Mucosa of stomach (tissue), 1 donor: Measurements from ENCODE around the gene CLDN6.

Experiments
- H3K27me3 ChIP-seq: one replicate; pipeline ENCODE4 v1.7.0; 2013; ENCODE audit warnings: mild to moderate bottlenecking, low read length; ENCODE audit not compliant: control insufficient read depth, insufficient read depth
- H3K36me3 ChIP-seq: one replicate; pipeline ENCODE4 v1.7.0; 2013; ENCODE audit warnings: low read length; ENCODE audit not compliant: control insufficient read depth, insufficient read depth
- H3K4me1 ChIP-seq: one replicate; pipeline ENCODE4 v1.7.0; 2013; ENCODE audit warnings: mild to moderate bottlenecking, low read length; ENCODE audit not compliant: control insufficient read depth, insufficient read depth
- H3K4me3 ChIP-seq: one replicate; pipeline ENCODE4 v1.7.0; 2013; ENCODE audit warnings: low read length
- H3K9ac ChIP-seq: one replicate; pipeline ENCODE4 v1.7.0; 2013; ENCODE audit warnings: mild to moderate bottlenecking, low read length, moderate library complexity
- H3K9me3 ChIP-seq: one replicate; pipeline ENCODE4 v1.7.0; 2013; ENCODE audit warnings: mild to moderate bottlenecking, low read length, moderate library complexity; ENCODE audit not compliant: control insufficient read depth
- donor health status: Pancreatic carcinoma.

CLDN6 gene

DNA sequence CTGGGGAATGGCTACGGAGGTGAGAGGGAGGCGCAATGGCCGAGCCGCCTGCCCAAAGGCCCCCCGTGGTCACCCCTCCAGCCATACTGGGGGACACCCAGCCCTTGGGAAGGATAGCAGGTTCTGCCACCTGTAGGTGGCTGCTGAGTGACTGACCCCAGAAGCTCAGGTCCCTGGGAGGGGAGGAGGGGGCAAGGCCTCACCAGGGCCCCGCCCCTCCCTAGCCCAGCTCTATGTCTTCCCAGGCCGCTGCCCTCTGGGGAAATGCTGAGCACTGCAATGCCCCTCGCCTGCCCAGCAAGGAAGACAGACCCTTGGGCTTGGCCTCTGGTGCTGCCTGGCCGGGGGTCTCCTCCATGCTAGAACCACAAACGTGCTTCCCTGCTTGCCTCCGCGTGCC lies 16.7 kb downstream of the CLDN6 start:
- Histone ChIP-seq H3K4me3 (no peak overlapping the region), H3K4me1 (peaks cover 11% of the 10 kb centered on the region), H3K9me3 (no peaks in the 10 kb centered on the region), H3K9ac (no peak overlapping the region), H3K27me3 (no peaks in the 10 kb centered on the region), H3K36me3 (no peaks in the 10 kb centered on the region)

DNA sequence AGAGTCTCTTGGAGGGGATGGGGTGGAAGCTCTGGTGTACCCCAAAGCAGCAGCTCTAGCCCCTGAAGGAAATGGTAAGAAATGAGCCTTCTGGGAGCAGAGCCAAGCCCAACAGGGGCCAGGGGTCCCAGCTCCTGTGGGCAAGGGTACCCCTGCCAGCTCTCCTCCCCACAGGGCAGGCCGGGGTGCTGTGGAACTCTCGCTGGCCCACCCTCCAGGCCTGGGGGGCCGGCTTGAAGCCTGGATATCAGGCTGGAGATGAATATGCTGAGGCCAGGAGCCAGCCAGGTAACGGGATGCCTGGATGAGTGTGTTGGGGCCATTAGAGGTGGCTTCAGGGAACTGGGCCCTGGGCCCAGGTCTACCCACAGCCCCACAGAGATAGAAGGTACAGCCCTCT lies 17.4 kb downstream of the CLDN6 start:
- Histone ChIP-seq H3K36me3 (no peaks in the 10 kb centered on the region), H3K4me3 (no peak overlapping the region), H3K9me3 (no peaks in the 10 kb centered on the region), H3K9ac (no peak overlapping the region), H3K4me1 (peaks cover 4% of the 10 kb centered on the region), H3K27me3 (no peaks in the 10 kb centered on the region)

- Histone ChIP-seq H3K27me3 (no peaks in the 10 kb centered on the region), H3K4me3 (no peak overlapping the region), H3K4me1 (peaks cover 2% of the 10 kb centered on the region), H3K9me3 (no peaks in the 10 kb centered on the region), H3K36me3 (no peaks in the 10 kb centered on the region), H3K9ac (no peak overlapping the region)
Observed at GRCh38 chr16:2999929-3000328, 18.1 kb downstream of the CLDN6 start.

- Histone ChIP-seq H3K4me1 (peaks cover 10% of the 10 kb centered on the region), H3K4me3 (no peak overlapping the region), H3K9ac (no peak overlapping the region), H3K36me3 (no peaks in the 10 kb centered on the region), H3K27me3 (no peaks in the 10 kb centered on the region), H3K9me3 (no peaks in the 10 kb centered on the region)
Observed at GRCh38 chr16:2996298-2996697, 21.7 kb downstream of the CLDN6 start.

GRCh38 chr16:2992383-2993081 lies 25.5 kb downstream of the CLDN6 start:
- H3K4me3 ChIP-seq, result no peak overlapping the region
- H3K9ac ChIP-seq, result no peak overlapping the region
- H3K9me3 ChIP-seq, result no peaks in the 10 kb centered on the region
- peaks cover 13% of the 10 kb centered on the region for H3K27me3 ChIP-seq
- peaks cover 21% of the 10 kb centered on the region for H3K4me1 ChIP-seq
- no peaks in the 10 kb centered on the region for H3K36me3 ChIP-seq

- Histone ChIP-seq H3K4me1 (peaks cover 21% of the 10 kb centered on the region), H3K27me3 (peaks cover 13% of the 10 kb centered on the region), H3K36me3 (no peaks in the 10 kb centered on the region), H3K9ac (no peak overlapping the region), H3K4me3 (no peak overlapping the region), H3K9me3 (no peaks in the 10 kb centered on the region)
Observed at GRCh38 chr16:2991566-2992261, 26.3 kb downstream of the CLDN6 start.

DNA sequence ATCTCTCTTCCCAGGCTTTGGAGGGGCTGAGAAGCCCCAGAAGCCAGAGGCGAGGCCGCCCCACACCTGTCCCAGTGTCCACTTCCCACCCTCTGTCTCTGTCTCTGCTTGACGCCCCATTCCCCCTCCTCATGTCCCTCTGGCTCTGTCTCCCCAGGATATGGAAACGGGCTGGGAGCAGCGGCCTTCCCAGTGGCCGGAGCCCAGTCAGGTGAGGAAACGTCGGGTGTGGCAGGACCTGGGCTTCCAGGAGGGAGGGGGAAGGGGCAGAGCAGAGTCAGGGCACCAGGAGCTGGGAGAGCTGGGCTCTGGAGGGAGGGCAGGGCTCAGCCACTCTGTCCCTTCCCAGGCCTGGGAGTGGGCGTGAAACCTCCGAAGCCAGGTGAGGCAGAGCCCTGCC lies 27.1 kb downstream of the CLDN6 start:
- Histone ChIP-seq H3K4me3 (no peak overlapping the region), H3K4me1 (peaks cover 21% of the 10 kb centered on the region), H3K9ac (no peak overlapping the region), H3K9me3 (no peaks in the 10 kb centered on the region), H3K36me3 (no peaks in the 10 kb centered on the region), H3K27me3 (peaks cover 19% of the 10 kb centered on the region)

GRCh38 chr16:2988590-2989099 lies 29.3 kb downstream of the CLDN6 start:
- no peaks in the 10 kb centered on the region for H3K9me3 ChIP-seq
- H3K4me3 ChIP-seq, result no peak overlapping the region
- no peaks in the 10 kb centered on the region for H3K36me3 ChIP-seq
- H3K9ac ChIP-seq, result no peak overlapping the region
- peaks cover 26% of the 10 kb centered on the region for H3K4me1 ChIP-seq
- peaks cover 22% of the 10 kb centered on the region for H3K27me3 ChIP-seq

GRCh38 chr16:2987833-2988232 lies 30.1 kb downstream of the CLDN6 start:
- Histone ChIP-seq H3K4me1 (peaks cover 26% of the 10 kb centered on the region), H3K9ac (no peak overlapping the region), H3K36me3 (no peaks in the 10 kb centered on the region), H3K9me3 (no peaks in the 10 kb centered on the region), H3K27me3 (peaks cover 22% of the 10 kb centered on the region), H3K4me3 (no peak overlapping the region)

DNA sequence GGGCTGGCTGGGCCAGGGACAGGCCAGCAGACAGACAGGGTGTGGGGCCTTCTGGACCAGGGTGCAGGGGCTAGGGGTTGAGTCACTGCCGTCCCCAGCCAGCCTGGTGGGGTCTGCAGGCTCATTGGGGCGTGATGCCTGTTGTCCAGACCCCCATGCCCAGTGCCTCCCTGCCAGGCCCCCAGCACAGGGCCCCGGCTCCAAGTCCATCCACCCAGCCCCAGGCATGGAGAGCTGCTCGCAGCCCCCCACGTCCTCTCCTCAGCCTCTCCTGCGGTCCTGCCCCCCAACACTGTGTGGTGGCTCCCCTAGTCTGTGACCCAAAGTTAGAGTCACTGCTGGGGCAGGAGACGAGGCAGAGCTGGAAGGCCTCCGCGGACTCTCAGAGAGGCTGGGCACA lies 30.7 kb downstream of the CLDN6 start:
- Histone ChIP-seq H3K9ac (no peak overlapping the region), H3K4me1 (peaks cover 24% of the 10 kb centered on the region), H3K9me3 (no peaks in the 10 kb centered on the region), H3K36me3 (no peaks in the 10 kb centered on the region), H3K4me3 (no peak overlapping the region), H3K27me3 (peaks cover 22% of the 10 kb centered on the region)

- H3K4me3 ChIP-seq, result no peak overlapping the region
- no peaks in the 10 kb centered on the region for H3K36me3 ChIP-seq
- H3K9ac ChIP-seq, result no peak overlapping the region
- H3K9me3 ChIP-seq, result no peaks in the 10 kb centered on the region
- H3K27me3 ChIP-seq, result peaks cover 22% of the 10 kb centered on the region
- peaks cover 21% of the 10 kb centered on the region for H3K4me1 ChIP-seq
Observed at GRCh38 chr16:2986623-2987188, 31.3 kb downstream of the CLDN6 start.

- H3K4me1 ChIP-seq, result peaks cover 21% of the 10 kb centered on the region
- no peaks in the 10 kb centered on the region for H3K36me3 ChIP-seq
- no peak overlapping the region for H3K9ac ChIP-seq
- H3K27me3 ChIP-seq, result peaks cover 22% of the 10 kb centered on the region
- no peak overlapping the region for H3K4me3 ChIP-seq
- no peaks in the 10 kb centered on the region for H3K9me3 ChIP-seq
Observed at GRCh38 chr16:2985893-2986355, 32.1 kb downstream of the CLDN6 start.
